ENCODE results near the gene SNRNP25. TPM values are rescaled to one million over a fixed set of nuclear protein-coding genes. Genes with fewer than 3 reads are reported as not detected.

The SNRNP25 gene
- total and polyA plus RNA-seq, 4 donors = 15.1 to 22.2 (median 17.7) TPM

GRCh38 chr16:35011-35677 is 18.5 kb upstream of the SNRNP25 start:
- H3K36me3 ChIP-seq (ENCODE audit: control insufficient read depth in 4 of 4, insufficient read depth in 3 of 4, low read depth in 1 of 4, low read length in 3 of 4) = no peaks in the 10 kb centered on the region
- H3K9ac ChIP-seq (ENCODE audit: low read depth in 1 of 2, low read length in 2 of 2) = no peak overlapping the region
- no peak for TF ChIP-seq FOXA2 (IDR thresholded peaks at IDR 0.05)
- no peaks in the 10 kb centered on the region for H3K27me3 ChIP-seq (ENCODE audit: control insufficient read depth in 4 of 4, insufficient read depth in 4 of 4, low read length in 3 of 4)
- H3K4me3 ChIP-seq (ENCODE audit: low read depth in 1 of 3, low read length in 3 of 3) = no peak overlapping the region
- WGBS = 79% methylated on average over 17 of the region's 17 CpGs
- no peak overlapping the region for H3K27ac ChIP-seq (ENCODE audit: low read depth in 1 of 2, low read length in 2 of 2)
- peaks cover 0 to 7% (median 1%) of the 10 kb centered on the region in 4 donors for H3K4me1 ChIP-seq (ENCODE audit: control insufficient read depth in 4 of 4, insufficient read depth in 4 of 4, low read length in 3 of 4)
- no peak for DNase-seq (ENCODE audit: low spot score)
- H3K9me3 ChIP-seq (ENCODE audit: control insufficient read depth in 4 of 4, low read length in 3 of 4) = no peaks in the 10 kb centered on the region

- no peaks in the 10 kb centered on the region for H3K27me3 ChIP-seq (ENCODE audit: control insufficient read depth in 4 of 4, insufficient read depth in 4 of 4, low read length in 3 of 4)
- WGBS = 93% methylated on average over 11 of the region's 11 CpGs
- no peak overlapping the region for H3K9ac ChIP-seq (ENCODE audit: low read depth in 1 of 2, low read length in 2 of 2)
- no peak overlapping the region for H3K27ac ChIP-seq (ENCODE audit: low read depth in 1 of 2, low read length in 2 of 2)
- H3K4me1 ChIP-seq (ENCODE audit: control insufficient read depth in 4 of 4, insufficient read depth in 4 of 4, low read length in 3 of 4) = peaks cover 0 to 7% (median 1%) of the 10 kb centered on the region in 4 donors
- no peaks in the 10 kb centered on the region for H3K36me3 ChIP-seq (ENCODE audit: control insufficient read depth in 4 of 4, insufficient read depth in 3 of 4, low read depth in 1 of 4, low read length in 3 of 4)
- H3K9me3 ChIP-seq (ENCODE audit: control insufficient read depth in 4 of 4, low read length in 3 of 4) = no peaks in the 10 kb centered on the region
- TF ChIP-seq CTCF (IDR thresholded peaks at IDR 0.05; ENCODE audit: low read depth, low read length, missing input control) (no peak), EGR1 (IDR thresholded peaks at IDR 0.05; ENCODE audit: low read depth in 2 of 2) (no peak), TAF1 (conservative IDR thresholded peaks at IDR 0.05) (no peak), FOXA1 (IDR thresholded peaks at IDR 0.05) (no peak), RAD21 (IDR thresholded peaks at IDR 0.05) (no peak), HNF4A (conservative IDR thresholded peaks at IDR 0.05) (no peak)
- no peak overlapping the region for H3K4me3 ChIP-seq (ENCODE audit: low read depth in 1 of 3, low read length in 3 of 3)
- no peak for DNase-seq (ENCODE audit: low spot score)
Measured at GRCh38 chr16:35678-36305, 17.8 kb upstream of the SNRNP25 start.

- H3K27ac ChIP-seq (ENCODE audit: low read depth in 1 of 2, low read length in 2 of 2) = no peak overlapping the region
- TF ChIP-seq CTCF (IDR thresholded peaks at IDR 0.05; ENCODE audit: low read depth, low read length, missing input control) (no peak), RAD21 (IDR thresholded peaks at IDR 0.05) (no peak), HNF4A (conservative IDR thresholded peaks at IDR 0.05) (no peak), ZBTB33 (IDR thresholded peaks at IDR 0.05) (no peak), TAF1 (conservative IDR thresholded peaks at IDR 0.05) (no peak), EGR1 (IDR thresholded peaks at IDR 0.05; ENCODE audit: low read depth in 2 of 2) (no peak), REST (IDR thresholded peaks at IDR 0.05) (no peak), ATF3 (IDR thresholded peaks at IDR 0.05) (no peak), YY1 (IDR thresholded peaks at IDR 0.05) (no peak), NR2F2 (IDR thresholded peaks at IDR 0.05) (no peak), SP1 (IDR thresholded peaks at IDR 0.05) (no peak), RXRA (IDR thresholded peaks at IDR 0.05) (no peak), JUND (IDR thresholded peaks at IDR 0.05) (no peak), FOXA1 (IDR thresholded peaks at IDR 0.05) (no peak)
Measured at GRCh38 chr16:36336-36984, 17.2 kb upstream of the SNRNP25 start.

More at GRCh38 chr16:36336-36984, 17.2 kb upstream of the SNRNP25 start:
- Histone ChIP-seq H3K27me3 (ENCODE audit: control insufficient read depth in 4 of 4, insufficient read depth in 4 of 4, low read length in 3 of 4) (no peaks in the 10 kb centered on the region), H3K9ac (ENCODE audit: low read depth in 1 of 2, low read length in 2 of 2) (no peak overlapping the region), H3K4me1 (ENCODE audit: control insufficient read depth in 4 of 4, insufficient read depth in 4 of 4, low read length in 3 of 4) (peaks cover 0 to 7% (median 1%) of the 10 kb centered on the region in 4 donors), H3K9me3 (ENCODE audit: control insufficient read depth in 4 of 4, low read length in 3 of 4) (no peaks in the 10 kb centered on the region), H3K36me3 (ENCODE audit: control insufficient read depth in 4 of 4, insufficient read depth in 3 of 4, low read depth in 1 of 4, low read length in 3 of 4) (no peaks in the 10 kb centered on the region), H3K4me3 (ENCODE audit: low read depth in 1 of 3, low read length in 3 of 3) (no peak overlapping the region)
- no peak for DNase-seq (ENCODE audit: low spot score)
- WGBS = 95% methylated on average over 15 of the region's 15 CpGs

Measured in liver (tissue), 9 donors.